GM12878 (cell line): ENCODE measurements around the gene ORAI3. TPM values are rescaled to one million over a fixed set of nuclear protein-coding genes. Genes with fewer than 3 reads are reported as not detected.

Experiments used
- ATAC-seq: fragments of 200-7000 bp; cut with Tn5 transposase; 3 replicates; pipeline ENCODE4 v1.9.1; 2020; ENCODE audit warnings: mild to moderate bottlenecking, moderate library complexity
- BruUV-seq: library from RNA; stranded (reverse); fragments of 400-500 nt; replicated peaks from 2 replicates; lab custom pipeline; 2021; lab: Mats Ljungman, UMichigan
- CTCF ChIA-PET: fragments of 300-600 bp; sonication (Branson Sonifier 250); formaldehyde crosslinking; extraction: SDS; loops from one replicate; lab custom pipeline; 2021; ENCODE audit warnings: inconsistent platforms; lab: Yijun Ruan, JAX
- POLR2A ChIA-PET: fragments of 350-600 bp; formaldehyde crosslinking; extraction: SDS; loops from one replicate; lab custom pipeline; 2021; ENCODE audit warnings: inconsistent platforms; lab: Charles Lee
- RAD21 ChIA-PET: fragments of 300-600 bp; sonication (Branson Sonifier 250); formaldehyde crosslinking; loops from one replicate; lab custom pipeline; 2023; ENCODE audit warnings: antibody characterized with exemption; ENCODE audit not compliant: unreplicated experiment; lab: Charles Lee
- SMC1A ChIA-PET: fragments of 300-600 bp; sonication (Branson Sonifier 250); formaldehyde crosslinking; loops from one replicate; lab custom pipeline; 2023; ENCODE audit not compliant: unreplicated experiment, uncharacterized antibody; lab: Charles Lee
- DNase-seq: peaks from one replicate; pipeline ENCODE4 v3.0.0-alpha.2; 2011; ENCODE audit warnings: low read depth, low spot score
- FAIRE-seq: peaks from 3 replicates; lab custom pipeline; 2011; peaks lifted over from hg19 to GRCh38; lab: Jason Lieb, UNC
- H2AFZ ChIP-seq: 2 replicates; pipeline ENCODE4 v1.6.0; 2011; ENCODE audit warnings: low read depth, low read length, control low read depth; ENCODE audit not compliant: control insufficient read depth
- H3K27ac ChIP-seq: 2 replicates; pipeline ENCODE4 v1.5.1; 2011; ENCODE audit warnings: control low read depth; ENCODE audit not compliant: control insufficient read depth, insufficient read depth
- H3K27me3 ChIP-seq, 2 experiments: replicated peaks in 1 of 2; 2 replicates each; pipeline versions ENCODE4 v1.6.0 to v1.6.1; 2011; ENCODE audit warnings: low read length in 1 of 2; ENCODE audit not compliant: control insufficient read depth in 2 of 2, insufficient read depth in 2 of 2
- H3K36me3 ChIP-seq, 2 experiments: 2 replicates each; pipeline ENCODE4 v1.5.1; 2011; ENCODE audit warnings: low read length in 1 of 2; ENCODE audit not compliant: control insufficient read depth in 2 of 2, insufficient read depth in 2 of 2
- H3K4me1 ChIP-seq: 2 replicates; pipeline ENCODE4 v1.6.1; 2011; ENCODE audit warnings: mild to moderate bottlenecking, low read length, moderate library complexity, mixed read lengths; ENCODE audit not compliant: control insufficient read depth, insufficient read depth
- H3K4me2 ChIP-seq: 2 replicates; pipeline ENCODE4 v1.6.0; 2011; ENCODE audit warnings: control low read depth; ENCODE audit not compliant: control insufficient read depth, insufficient read depth
- H3K4me3 ChIP-seq: fragments of 200-600 bp; sonication (generic); 2 replicates; pipeline ENCODE4 v1.5.1; 2016
- H3K79me2 ChIP-seq: 2 replicates; pipeline ENCODE4 v1.6.0; 2011; ENCODE audit warnings: low read length; ENCODE audit not compliant: control insufficient read depth, insufficient read depth
- H3K9ac ChIP-seq: 2 replicates; pipeline ENCODE4 v1.8.0; 2011; ENCODE audit warnings: low read length, control low read depth, mixed read lengths; ENCODE audit not compliant: control insufficient read depth, insufficient read depth
- H3K9me3 ChIP-seq: replicated peaks from 3 replicates; pipeline ENCODE4 v1.5.1; 2011; ENCODE audit warnings: mild to moderate bottlenecking, low read length; ENCODE audit not compliant: control insufficient read depth, insufficient read depth
- H4K20me1 ChIP-seq: 2 replicates; pipeline ENCODE4 v1.6.0; 2011; ENCODE audit not compliant: control insufficient read depth, insufficient read depth
- BRCA1 ChIP-seq: IDR thresholded peaks from 2 replicates; pipeline ENCODE4 v1.6.1; 2011; ENCODE audit warnings: low read depth, low read length, improper control_type of control experiment
- CBFB ChIP-seq: IDR thresholded peaks from 2 replicates; pipeline ENCODE4 v1.6.1; 2016; ENCODE audit warnings: antibody characterized with exemption, low read depth
- CHD4 ChIP-seq: fragments of 200-600 bp; sonication (generic); IDR thresholded peaks from 2 replicates; pipeline ENCODE4 v1.6.1; 2016; ENCODE audit warnings: mild to moderate bottlenecking
- HDAC6 ChIP-seq: fragments of 200-600 bp; sonication (generic); IDR thresholded peaks from one replicate; pipeline ENCODE4 v1.8.0; 2017; ENCODE audit warnings: antibody characterized with exemption; ENCODE audit not compliant: unreplicated experiment
- NFIC ChIP-seq: IDR thresholded peaks from 2 replicates; pipeline ENCODE4 v1.6.1; 2012; ENCODE audit warnings: low read depth, mild to moderate bottlenecking, inconsistent platforms, low read length, moderate library complexity
- NFYA ChIP-seq: IDR thresholded peaks from 2 replicates; pipeline ENCODE4 v1.6.1; 2011; ENCODE audit warnings: low read depth, mild to moderate bottlenecking, low read length, improper control_type of control experiment, borderline replicate concordance
- POLR2A ChIP-seq: IDR thresholded peaks from 2 replicates; pipeline ENCODE4 v1.6.1; 2011; ENCODE audit warnings: low read depth, mild to moderate bottlenecking, low read length
- POU2F2 ChIP-seq: IDR thresholded peaks from 3 replicates; pipeline ENCODE4 v1.6.1; 2011; ENCODE audit warnings: low read depth, mild to moderate bottlenecking, low read length, borderline replicate concordance
- RFX5 ChIP-seq: IDR thresholded peaks from 2 replicates; pipeline ENCODE4 v1.6.1; 2011; ENCODE audit warnings: low read depth, low read length, improper control_type of control experiment
- RUNX3 ChIP-seq: IDR thresholded peaks from 2 replicates; pipeline ENCODE4 v1.6.1; 2012; ENCODE audit warnings: low read length, inconsistent platforms
- SREBF2 ChIP-seq: IDR thresholded peaks from 2 replicates; pipeline ENCODE4 v1.6.1; 2012; ENCODE audit warnings: mild to moderate bottlenecking, low read length
- YBX1 ChIP-seq: fragments of 450-650 bp; IDR thresholded peaks from 2 replicates; pipeline ENCODE4 v1.6.1; 2016; ENCODE audit warnings: antibody characterized with exemption
- WGBS: methylation state at CpG from one replicate; pipeline ENCODE4 v1.1.6; 2016; ENCODE audit warnings: low lambda C conversion rate; ENCODE audit not compliant: insufficient replicate concordance, insufficient coverage; ENCODE audit errors: missing lambda C conversion rate; 5-methylcytosine and 5-hydroxymethylcytosine counted together
- in situ Hi-C: fragments of 300-500 bp; cut with MboI; formaldehyde crosslinking; loops from 9 replicates; pipeline ENCODE4 v1.14.3; 2018; ENCODE audit warnings: mixed read lengths
- intact Hi-C: fragments of 100-400 bp; cut with micrococcal nuclease; formaldehyde crosslinking; loops from one replicate; pipeline ENCODE4 v1.14.2; 2022; ENCODE audit not compliant: unreplicated experiment
- polyA plus RNA-seq, 11 experiments: library from polyadenylated mRNA; depleted of rRNA in 4 of 11; unstranded in 6 of 11; stranded (reverse) in 5 of 11; fragments of >200 nt; fragmentation: Nextera tagmentation in 4 of 11; fragmentation: Illumina TruSeq in 1 of 11; extraction: Ambion mirVana in 4 of 11; extraction: Trizol in 1 of 11; gene quantifications; 1 replicate in 1 of 11; 2 replicates in 10 of 11; pipeline versions ENCODE4 v1.2.1 to v1.2.3, GENCODE V29; 2011 to 2016; ENCODE audit warnings: inconsistent platforms in 2 of 11, missing spikeins in 2 of 11, low read depth in 1 of 11
- total RNA-seq, 4 experiments: library from RNA; depleted of rRNA in 3 of 4; stranded (reverse); fragments of >200 nt in 3 of 4; fragmentation: Illumina TruSeq in 1 of 4; extraction: Trizol in 1 of 4; gene quantifications; 2 replicates each; pipeline versions ENCODE4 v1.2.1 to v1.2.3, GENCODE V29; 2013 to 2021
- TF ChIP-seq, protein P1 (sequence below): fragments of 450-650 bp; IDR thresholded peaks from 2 replicates; pipeline ENCODE4 v1.6.1; 2018; ENCODE audit warnings: mild to moderate bottlenecking, low read depth, moderate library complexity; ENCODE audit not compliant: partially characterized antibody
- TF ChIP-seq, protein P2 (sequence below), 3 experiments: IDR thresholded peaks in 2 of 3; conservative IDR thresholded peaks in 1 of 3; 2 replicates each; pipeline ENCODE4 v1.5.1; 2011; ENCODE audit warnings: low read depth in 3 of 3, low read length in 3 of 3, mild to moderate bottlenecking in 3 of 3, control low read depth in 2 of 3, moderate library complexity in 2 of 3, inconsistent platforms in 1 of 3, mixed read lengths in 1 of 3; ENCODE audit not compliant: control insufficient read depth in 2 of 3, insufficient read depth in 1 of 3; ENCODE audit errors: extremely low read depth in 1 of 3

Gene ORAI3
- total and polyA plus RNA-seq, 10 of the 15 experiments (the other 5 are each of a cell fraction or from before 2014, with no cell fraction given), result 3.4 to 21.9 (median 16.2) TPM

DNA sequence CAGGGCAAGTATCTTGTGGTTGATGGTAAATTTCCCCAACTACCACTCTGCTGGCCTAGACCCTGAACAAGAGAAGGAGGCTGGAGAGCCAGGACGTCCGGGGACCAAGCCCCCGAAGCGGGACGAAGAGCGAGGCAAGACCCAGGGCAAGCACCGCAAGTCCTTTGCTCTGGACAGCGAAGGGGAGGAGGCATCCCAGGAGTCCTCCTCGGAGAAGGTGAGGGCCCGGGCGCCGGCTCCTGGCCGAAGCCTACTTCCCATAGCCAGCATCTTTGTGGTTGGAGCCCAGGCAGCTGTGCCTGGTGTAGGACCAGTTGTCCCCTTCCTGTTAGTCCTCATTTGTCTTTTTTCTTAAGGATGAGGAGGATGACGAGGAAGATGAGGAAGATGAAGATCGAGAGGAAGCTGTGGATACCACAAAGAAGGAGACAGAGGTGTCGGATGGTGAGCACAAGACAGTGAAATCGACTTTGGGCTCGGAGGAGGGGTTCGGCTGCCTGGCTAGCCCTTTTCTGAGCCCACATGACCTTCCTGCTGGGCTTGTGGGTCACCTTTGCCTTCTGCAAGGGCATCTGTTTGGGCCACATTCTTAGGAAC, 20.5 kb downstream of the ORAI3 start:
- ChIA-PET POLR2A (interaction anchor here (0.6 kb wide), 1 partner anchor 160 kb away, joined by 3 read pairs; no protein-coding TSS in a partner anchor), SMC1A (no interaction called here), CTCF (interaction anchor here (0.6 kb wide), 1 partner anchor 462 kb away, joined by 3 read pairs; no protein-coding TSS in a partner anchor), RAD21 (no interaction called here)
- Histone ChIP-seq H3K27me3 (no peaks in the 10 kb centered on the region), H3K4me1 (no peaks in the 10 kb centered on the region), H4K20me1 (no peaks in the 10 kb centered on the region), H3K79me2 (no peaks in the 10 kb centered on the region), H3K9me3 (no peaks in the 10 kb centered on the region), H2AFZ (no peak overlapping the region), H3K9ac (no peak overlapping the region), H3K27ac (no peak overlapping the region), H3K36me3 (peaks cover 19 to 28% of the 10 kb centered on the region in 2 experiments; a peak in 3 of 4 replicates), H3K4me3 (no peak overlapping the region), H3K4me2 (no peak overlapping the region)
- peak; percentile 28; the same call in 1 of the 2 replicates for TF ChIP-seq POLR2A
- no peak for TF ChIP-seq RFX5
- WGBS, result 96% methylated on average over 19 of the region's 19 CpGs
- BruUV-seq, result no TSS peak
- intact Hi-C loops, result no loop called here
- DNase-seq (no peak), FAIRE-seq (no peak), ATAC-seq (no peak)
- in situ Hi-C loops, result no loop called here

DNA sequence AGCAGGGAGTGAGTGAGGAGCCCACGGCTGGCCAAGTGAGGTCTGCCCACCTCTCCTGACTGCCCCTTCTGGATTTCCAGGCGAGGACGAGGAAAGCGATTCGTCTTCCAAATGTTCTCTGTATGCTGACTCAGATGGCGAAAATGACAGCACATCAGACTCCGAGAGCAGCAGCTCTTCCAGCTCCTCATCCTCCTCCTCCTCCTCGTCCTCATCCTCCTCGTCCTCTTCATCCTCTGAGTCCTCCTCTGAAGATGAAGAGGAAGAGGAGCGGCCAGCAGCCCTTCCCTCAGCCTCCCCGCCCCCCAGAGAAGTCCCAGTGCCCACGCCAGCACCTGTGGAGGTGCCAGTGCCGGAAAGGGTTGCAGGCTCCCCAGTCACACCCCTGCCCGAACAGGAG, 22.4 kb downstream of the ORAI3 start:
- no peaks in the 10 kb centered on the region for H3K9me3 ChIP-seq
- H3K79me2 ChIP-seq, result no peaks in the 10 kb centered on the region
- in situ Hi-C loops, result no loop called here
- no peak overlapping the region for H3K4me3 ChIP-seq
- peaks cover 15 to 21% of the 10 kb centered on the region in 2 experiments; a peak in 3 of 4 replicates for H3K36me3 ChIP-seq
- H3K4me1 ChIP-seq, result no peaks in the 10 kb centered on the region
- H2AFZ ChIP-seq, result no peak overlapping the region
- ChIA-PET RAD21 (interaction anchor here (0.7 kb wide), 1 partner anchor 384 kb away, joined by 3 read pairs; no protein-coding TSS in a partner anchor), POLR2A (no interaction called here), SMC1A (no interaction called here), CTCF (no interaction called here)
- DNase-seq (no peak), ATAC-seq (no peak), FAIRE-seq (no peak)
- WGBS, result 95% methylated on average over 13 of the region's 14 CpGs
- no peak overlapping the region for H3K27ac ChIP-seq
- H3K9ac ChIP-seq, result no peak overlapping the region
- no peak overlapping the region for H3K4me2 ChIP-seq
- BruUV-seq, result no TSS peak
- no peaks in the 10 kb centered on the region for H4K20me1 ChIP-seq
- intact Hi-C loops, result no loop called here
- H3K27me3 ChIP-seq, result no peaks in the 10 kb centered on the region
- TF ChIP-seq, protein P1, sequence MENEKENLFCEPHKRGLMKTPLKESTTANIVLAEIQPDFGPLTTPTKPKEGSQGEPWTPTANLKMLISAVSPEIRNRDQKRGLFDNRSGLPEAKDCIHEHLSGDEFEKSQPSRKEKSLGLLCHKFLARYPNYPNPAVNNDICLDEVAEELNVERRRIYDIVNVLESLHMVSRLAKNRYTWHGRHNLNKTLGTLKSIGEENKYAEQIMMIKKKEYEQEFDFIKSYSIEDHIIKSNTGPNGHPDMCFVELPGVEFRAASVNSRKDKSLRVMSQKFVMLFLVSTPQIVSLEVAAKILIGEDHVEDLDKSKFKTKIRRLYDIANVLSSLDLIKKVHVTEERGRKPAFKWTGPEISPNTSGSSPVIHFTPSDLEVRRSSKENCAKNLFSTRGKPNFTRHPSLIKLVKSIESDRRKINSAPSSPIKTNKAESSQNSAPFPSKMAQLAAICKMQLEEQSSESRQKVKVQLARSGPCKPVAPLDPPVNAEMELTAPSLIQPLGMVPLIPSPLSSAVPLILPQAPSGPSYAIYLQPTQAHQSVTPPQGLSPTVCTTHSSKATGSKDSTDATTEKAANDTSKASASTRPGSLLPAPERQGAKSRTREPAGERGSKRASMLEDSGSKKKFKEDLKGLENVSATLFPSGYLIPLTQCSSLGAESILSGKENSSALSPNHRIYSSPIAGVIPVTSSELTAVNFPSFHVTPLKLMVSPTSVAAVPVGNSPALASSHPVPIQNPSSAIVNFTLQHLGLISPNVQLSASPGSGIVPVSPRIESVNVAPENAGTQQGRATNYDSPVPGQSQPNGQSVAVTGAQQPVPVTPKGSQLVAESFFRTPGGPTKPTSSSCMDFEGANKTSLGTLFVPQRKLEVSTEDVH, result no peak
- TF ChIP-seq YBX1 (no peak), SREBF2 (no peak), BRCA1 (no peak), POU2F2 (no peak), RUNX3 (no peak), CBFB (no peak), NFYA (no peak), CHD4 (no peak), NFIC (no peak), HDAC6 (no peak)
- TF ChIP-seq, protein P2, sequence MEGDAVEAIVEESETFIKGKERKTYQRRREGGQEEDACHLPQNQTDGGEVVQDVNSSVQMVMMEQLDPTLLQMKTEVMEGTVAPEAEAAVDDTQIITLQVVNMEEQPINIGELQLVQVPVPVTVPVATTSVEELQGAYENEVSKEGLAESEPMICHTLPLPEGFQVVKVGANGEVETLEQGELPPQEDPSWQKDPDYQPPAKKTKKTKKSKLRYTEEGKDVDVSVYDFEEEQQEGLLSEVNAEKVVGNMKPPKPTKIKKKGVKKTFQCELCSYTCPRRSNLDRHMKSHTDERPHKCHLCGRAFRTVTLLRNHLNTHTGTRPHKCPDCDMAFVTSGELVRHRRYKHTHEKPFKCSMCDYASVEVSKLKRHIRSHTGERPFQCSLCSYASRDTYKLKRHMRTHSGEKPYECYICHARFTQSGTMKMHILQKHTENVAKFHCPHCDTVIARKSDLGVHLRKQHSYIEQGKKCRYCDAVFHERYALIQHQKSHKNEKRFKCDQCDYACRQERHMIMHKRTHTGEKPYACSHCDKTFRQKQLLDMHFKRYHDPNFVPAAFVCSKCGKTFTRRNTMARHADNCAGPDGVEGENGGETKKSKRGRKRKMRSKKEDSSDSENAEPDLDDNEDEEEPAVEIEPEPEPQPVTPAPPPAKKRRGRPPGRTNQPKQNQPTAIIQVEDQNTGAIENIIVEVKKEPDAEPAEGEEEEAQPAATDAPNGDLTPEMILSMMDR (IDR thresholded peaks at IDR 0.05 in 2 of 3, conservative IDR thresholded peaks at IDR 0.05 in 1 of 3; ENCODE audit: control insufficient read depth in 2 of 3, extremely low read depth in 1 of 3, insufficient read depth in 1 of 3, low read depth in 3 of 3, low read length in 3 of 3), result no peak
